Ishikawa (cell line): ENCODE measurements around the gene ARHGAP22.

Source experiments
- CEBPB ChIP-seq: IDR thresholded peaks from 2 replicates; pipeline ENCODE4 v1.6.1; 2012
- CREB1 ChIP-seq: IDR thresholded peaks from 2 replicates; pipeline ENCODE4 v1.6.1; 2012; ENCODE audit warnings: low read depth
- EGR1 ChIP-seq: IDR thresholded peaks from 2 replicates; pipeline ENCODE4 v1.6.1; 2012
- EP300 ChIP-seq: IDR thresholded peaks from 2 replicates; pipeline ENCODE4 v1.6.1; 2012; ENCODE audit warnings: borderline replicate concordance
- FOXM1 ChIP-seq: IDR thresholded peaks from 2 replicates; pipeline ENCODE4 v1.6.1; 2012; ENCODE audit warnings: low read depth, borderline replicate concordance
- NFIC ChIP-seq: IDR thresholded peaks from 2 replicates; pipeline ENCODE4 v1.6.1; 2012
- RAD21 ChIP-seq: IDR thresholded peaks from 2 replicates; pipeline ENCODE4 v1.6.1; 2012; ENCODE audit warnings: low read depth
- TAF1 ChIP-seq: IDR thresholded peaks from 2 replicates; pipeline ENCODE4 v1.6.1; 2012; ENCODE audit warnings: low read depth, mild to moderate bottlenecking
- TCF12 ChIP-seq: IDR thresholded peaks from 2 replicates; pipeline ENCODE4 v1.6.1; 2012; ENCODE audit warnings: low read depth
- TEAD4 ChIP-seq: IDR thresholded peaks from 2 replicates; pipeline ENCODE4 v1.6.1; 2012
- YY1 ChIP-seq: IDR thresholded peaks from 2 replicates; pipeline ENCODE4 v1.6.1; 2012; ENCODE audit warnings: low read depth
- ZBTB7A ChIP-seq: IDR thresholded peaks from 2 replicates; pipeline ENCODE4 v1.6.1; 2012; ENCODE audit warnings: low read depth
- TF ChIP-seq, protein P1 (sequence below): IDR thresholded peaks from 2 replicates; pipeline ENCODE4 v1.6.1; 2012
- TF ChIP-seq, protein P2 (sequence below): IDR thresholded peaks from 2 replicates; pipeline ENCODE4 v1.6.1; 2012
- TF ChIP-seq, protein P3 (sequence below): IDR thresholded peaks from 2 replicates; pipeline ENCODE4 v1.6.1; 2012; ENCODE audit warnings: low read depth, mild to moderate bottlenecking

The ARHGAP22 gene

DNA sequence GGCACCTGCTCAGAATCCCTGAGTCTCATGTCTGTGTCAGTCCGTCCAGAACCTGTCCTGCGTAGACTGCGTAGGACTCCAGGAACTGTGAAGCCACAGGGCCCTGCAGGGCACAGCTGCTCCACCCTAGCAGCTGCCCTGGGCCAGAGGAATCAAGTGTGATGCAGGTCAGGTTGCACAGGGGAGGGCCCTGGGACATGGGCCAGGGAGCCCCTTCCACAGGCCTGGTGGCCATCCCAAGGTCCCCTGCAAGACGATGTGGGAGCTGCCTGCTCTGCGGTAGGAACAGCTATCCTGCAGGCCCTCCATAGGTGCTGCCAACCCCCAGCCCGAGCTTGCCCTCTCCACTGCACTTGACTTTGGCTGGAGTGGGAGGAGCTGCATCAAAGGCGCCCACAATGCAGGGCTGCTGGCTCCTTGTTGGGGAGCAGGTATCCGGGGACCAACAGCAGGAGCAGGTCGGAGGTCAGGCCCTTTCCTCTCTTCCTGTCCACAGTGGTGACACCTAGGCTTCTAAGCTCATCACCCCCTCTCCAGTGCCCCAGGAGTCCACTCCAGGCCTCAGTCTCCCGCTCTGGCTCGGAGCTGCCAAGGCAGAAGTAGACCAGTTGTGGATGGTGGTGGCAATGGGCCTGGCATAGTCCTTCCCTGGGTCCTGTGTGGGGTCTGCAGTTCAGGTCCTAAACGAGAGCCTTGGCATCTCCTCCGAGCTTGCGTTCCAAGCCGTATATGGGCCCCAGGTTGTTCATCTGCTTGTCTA is 149.3 kb downstream of the ARHGAP22 start:
- TF ChIP-seq, protein P1, sequence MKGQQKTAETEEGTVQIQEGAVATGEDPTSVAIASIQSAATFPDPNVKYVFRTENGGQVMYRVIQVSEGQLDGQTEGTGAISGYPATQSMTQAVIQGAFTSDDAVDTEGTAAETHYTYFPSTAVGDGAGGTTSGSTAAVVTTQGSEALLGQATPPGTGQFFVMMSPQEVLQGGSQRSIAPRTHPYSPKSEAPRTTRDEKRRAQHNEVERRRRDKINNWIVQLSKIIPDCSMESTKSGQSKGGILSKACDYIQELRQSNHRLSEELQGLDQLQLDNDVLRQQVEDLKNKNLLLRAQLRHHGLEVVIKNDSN: no peak
- no peak for TF ChIP-seq EP300
- no peak for TF ChIP-seq TAF1
- TF ChIP-seq, protein P2, sequence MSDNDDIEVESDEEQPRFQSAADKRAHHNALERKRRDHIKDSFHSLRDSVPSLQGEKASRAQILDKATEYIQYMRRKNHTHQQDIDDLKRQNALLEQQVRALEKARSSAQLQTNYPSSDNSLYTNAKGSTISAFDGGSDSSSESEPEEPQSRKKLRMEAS: no peak
- TF ChIP-seq TEAD4: no peak

DNA sequence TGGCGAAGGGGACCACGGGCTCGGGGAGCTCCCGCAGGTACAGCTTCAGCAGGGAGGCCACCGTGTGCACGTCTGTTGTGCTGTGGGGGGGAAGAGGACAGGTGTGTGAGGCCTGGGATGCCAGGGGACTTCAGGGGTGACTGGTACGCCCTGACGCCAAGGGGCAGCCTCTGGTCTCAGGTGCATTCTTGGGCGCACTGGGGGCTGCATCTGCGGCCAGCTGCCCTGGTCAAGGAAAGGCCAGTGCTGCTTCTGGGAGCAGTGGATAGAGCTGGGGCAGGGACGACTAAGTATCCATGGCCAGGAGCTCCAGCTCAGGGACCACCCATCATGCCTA is 149.8 kb downstream of the ARHGAP22 start:
- TF ChIP-seq FOXM1: no peak

DNA sequence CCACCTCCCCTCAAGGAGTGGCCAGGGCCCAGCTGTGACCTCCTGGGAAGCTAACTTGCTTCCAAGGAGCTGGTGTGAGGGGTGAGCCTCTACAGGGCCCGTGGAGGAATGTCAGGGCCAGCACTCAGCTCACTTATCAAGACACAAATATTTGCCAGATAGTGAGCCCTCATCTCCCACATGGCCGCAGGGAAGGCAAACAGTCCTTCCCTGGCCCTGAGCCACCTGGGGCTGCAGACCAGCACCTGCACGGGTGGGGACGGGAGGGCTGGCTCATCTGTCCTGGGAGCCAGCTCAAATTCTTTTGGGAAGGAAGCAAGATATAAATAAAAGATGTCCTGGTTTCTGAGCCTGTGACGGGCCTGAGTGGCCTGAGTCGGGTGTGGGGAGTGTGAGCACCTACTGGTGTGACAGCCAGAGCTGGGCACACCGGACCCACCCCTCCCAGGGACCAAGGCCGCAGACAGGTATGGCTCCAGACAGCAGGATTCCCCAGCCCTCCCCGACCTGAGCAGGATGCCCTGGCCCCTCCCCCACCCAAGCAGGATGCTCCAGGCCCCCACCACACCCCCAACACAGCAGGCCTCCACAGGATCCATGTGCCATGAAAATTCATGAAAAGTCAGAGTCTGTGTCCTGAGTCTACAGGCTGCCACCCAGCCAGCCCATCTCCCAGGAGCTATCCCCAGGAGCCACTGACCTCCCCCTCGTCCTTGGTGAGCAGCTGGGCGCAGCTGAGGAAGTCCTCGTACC is 150.4 kb downstream of the ARHGAP22 start:
- TF ChIP-seq TEAD4: no peak
- no peak for TF ChIP-seq ZBTB7A
- TF ChIP-seq NFIC: no peak
- no peak for TF ChIP-seq EP300
- TF ChIP-seq TCF12: no peak
- TF ChIP-seq CREB1: no peak

DNA sequence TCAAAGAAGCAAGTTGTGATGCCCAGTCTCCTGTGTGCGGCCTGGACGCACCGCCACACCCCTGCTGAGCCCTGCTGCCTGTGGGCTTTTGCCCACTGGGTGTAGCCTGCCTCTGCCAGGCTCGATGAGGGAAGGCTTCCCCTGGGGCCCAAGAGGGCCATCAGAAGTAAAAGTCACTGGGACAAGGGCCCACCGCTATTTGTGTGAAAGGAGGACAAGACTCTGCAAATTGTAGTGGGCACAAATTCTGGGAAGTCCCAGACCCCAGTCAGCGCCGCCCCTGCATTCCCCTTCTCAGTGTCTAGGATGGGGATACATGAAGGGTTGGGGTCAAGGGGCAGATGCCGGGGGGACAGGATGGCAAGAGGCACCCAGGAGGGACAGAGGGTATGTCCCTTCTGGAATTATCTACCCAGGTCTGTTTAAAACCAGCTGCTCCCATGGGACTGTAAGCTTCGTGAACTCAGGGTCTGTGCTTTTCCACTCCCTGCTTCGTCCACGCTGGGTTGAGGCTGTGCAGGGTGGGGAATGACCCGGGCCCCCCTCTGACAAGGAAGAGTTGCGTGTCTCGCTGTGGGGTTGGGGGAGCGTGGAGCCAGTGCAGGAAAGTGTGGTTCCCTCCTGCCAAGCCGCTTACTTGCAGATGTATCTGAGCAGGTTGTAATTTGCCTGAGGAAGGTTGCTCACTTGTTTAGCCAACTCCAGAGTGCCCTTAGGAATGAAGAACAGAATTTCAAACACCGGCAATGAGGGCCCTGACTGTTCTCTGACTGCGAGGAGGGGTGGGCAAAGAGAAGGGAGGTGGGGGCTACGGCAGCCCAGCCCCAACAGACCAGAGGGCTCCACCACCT is 151.2 kb downstream of the ARHGAP22 start:
- no peak for TF ChIP-seq NFIC
- no peak for TF ChIP-seq RAD21
- TF ChIP-seq YY1: no peak
- no peak for TF ChIP-seq CREB1
- no peak for TF ChIP-seq ZBTB7A
- no peak for TF ChIP-seq TAF1
- no peak for TF ChIP-seq EP300
- no peak for TF ChIP-seq CEBPB
- TF ChIP-seq FOXM1: no peak
- TF ChIP-seq, protein P3, sequence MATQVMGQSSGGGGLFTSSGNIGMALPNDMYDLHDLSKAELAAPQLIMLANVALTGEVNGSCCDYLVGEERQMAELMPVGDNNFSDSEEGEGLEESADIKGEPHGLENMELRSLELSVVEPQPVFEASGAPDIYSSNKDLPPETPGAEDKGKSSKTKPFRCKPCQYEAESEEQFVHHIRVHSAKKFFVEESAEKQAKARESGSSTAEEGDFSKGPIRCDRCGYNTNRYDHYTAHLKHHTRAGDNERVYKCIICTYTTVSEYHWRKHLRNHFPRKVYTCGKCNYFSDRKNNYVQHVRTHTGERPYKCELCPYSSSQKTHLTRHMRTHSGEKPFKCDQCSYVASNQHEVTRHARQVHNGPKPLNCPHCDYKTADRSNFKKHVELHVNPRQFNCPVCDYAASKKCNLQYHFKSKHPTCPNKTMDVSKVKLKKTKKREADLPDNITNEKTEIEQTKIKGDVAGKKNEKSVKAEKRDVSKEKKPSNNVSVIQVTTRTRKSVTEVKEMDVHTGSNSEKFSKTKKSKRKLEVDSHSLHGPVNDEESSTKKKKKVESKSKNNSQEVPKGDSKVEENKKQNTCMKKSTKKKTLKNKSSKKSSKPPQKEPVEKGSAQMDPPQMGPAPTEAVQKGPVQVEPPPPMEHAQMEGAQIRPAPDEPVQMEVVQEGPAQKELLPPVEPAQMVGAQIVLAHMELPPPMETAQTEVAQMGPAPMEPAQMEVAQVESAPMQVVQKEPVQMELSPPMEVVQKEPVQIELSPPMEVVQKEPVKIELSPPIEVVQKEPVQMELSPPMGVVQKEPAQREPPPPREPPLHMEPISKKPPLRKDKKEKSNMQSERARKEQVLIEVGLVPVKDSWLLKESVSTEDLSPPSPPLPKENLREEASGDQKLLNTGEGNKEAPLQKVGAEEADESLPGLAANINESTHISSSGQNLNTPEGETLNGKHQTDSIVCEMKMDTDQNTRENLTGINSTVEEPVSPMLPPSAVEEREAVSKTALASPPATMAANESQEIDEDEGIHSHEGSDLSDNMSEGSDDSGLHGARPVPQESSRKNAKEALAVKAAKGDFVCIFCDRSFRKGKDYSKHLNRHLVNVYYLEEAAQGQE: no peak
- TF ChIP-seq, protein P2: no peak
- TF ChIP-seq TCF12: no peak
- no peak for TF ChIP-seq TEAD4
- TF ChIP-seq, protein P1: no peak
- no peak for TF ChIP-seq EGR1

DNA sequence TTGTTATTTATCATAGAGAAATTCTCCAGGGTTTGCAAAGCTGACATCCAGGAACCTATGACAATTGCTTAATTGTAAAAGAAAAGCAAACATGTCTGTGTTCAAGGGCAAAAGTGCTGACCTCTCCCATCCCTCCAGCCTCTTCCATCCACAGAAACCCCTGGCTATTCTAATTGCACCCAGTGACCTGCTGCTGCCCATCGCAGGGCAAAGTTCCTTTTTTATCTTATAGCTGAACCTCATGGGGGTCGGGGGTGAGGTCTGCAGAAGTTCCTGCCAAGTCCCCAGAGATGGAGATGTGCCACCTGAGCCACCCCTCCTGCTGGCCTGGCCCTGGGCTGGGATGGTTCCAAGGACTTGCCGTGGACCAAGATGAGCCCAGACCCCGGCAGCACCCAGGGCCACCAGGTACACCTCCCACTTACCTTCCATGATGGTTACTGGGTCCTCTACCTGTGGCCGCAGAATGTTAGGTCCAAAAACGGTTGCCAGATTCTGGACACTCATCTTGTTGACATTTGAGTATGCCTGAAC is 151.9 kb downstream of the ARHGAP22 start:
- TF ChIP-seq CEBPB (no peak), TCF12 (no peak), EP300 (no peak)

DNA sequence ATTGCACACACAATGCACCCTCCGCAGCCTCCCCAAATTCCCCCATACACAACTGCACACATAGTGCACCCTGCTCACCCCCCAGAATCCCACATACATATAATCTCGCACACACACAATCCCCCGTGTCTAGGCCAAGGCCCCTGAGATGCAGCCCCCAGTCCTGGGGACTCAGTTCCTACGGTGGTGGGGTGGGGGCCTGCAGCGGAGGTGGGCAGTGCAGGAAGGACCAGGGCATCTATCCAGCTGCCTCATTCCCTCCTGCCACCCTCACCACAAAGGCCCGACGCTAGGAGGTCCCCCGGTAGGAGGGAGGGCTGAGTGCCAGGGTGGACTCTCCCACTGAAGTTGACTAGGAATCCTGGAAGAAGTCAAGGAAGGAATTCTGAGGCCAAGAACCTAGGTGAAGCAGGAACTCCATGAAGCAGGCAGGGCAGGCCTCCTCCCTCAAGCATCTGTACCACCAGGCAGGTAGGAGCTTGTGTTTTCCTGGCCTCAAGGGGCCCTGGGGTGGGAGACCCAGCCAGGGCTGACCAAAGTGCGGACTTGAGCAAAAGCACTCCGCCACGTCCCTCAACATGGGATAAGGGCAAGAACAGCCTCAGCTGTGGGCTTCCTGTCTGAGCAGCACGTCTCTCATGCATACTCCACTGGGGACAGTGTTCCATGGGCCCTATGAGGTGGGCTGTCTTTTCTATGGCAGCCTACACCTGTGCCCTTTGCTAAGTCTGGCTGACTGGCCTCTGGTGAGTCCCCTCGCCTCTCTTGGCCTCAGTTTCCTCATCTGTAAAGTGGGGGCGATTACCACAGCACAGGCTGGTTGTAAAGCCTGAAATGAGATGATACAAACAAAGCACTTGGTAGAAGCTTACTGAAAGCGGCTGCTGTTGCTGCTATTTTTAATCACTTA is 152.6 kb downstream of the ARHGAP22 start:
- no peak for TF ChIP-seq CEBPB
- TF ChIP-seq, protein P1: no peak
- TF ChIP-seq ZBTB7A: no peak
- TF ChIP-seq TEAD4: no peak
- no peak for TF ChIP-seq NFIC
- no peak for TF ChIP-seq EGR1
- TF ChIP-seq, protein P3: no peak
- TF ChIP-seq CREB1: no peak
- TF ChIP-seq TCF12: no peak
- TF ChIP-seq FOXM1: no peak
- no peak for TF ChIP-seq EP300
- no peak for TF ChIP-seq TAF1
- TF ChIP-seq RAD21: no peak
- no peak for TF ChIP-seq YY1
- TF ChIP-seq, protein P2: no peak
